Measurements from ENCODE around the gene TNS3.
A peak's percentile ranks its signal among the peaks of the same experiment; 100 is the strongest.

TNS3 gene

DNA sequence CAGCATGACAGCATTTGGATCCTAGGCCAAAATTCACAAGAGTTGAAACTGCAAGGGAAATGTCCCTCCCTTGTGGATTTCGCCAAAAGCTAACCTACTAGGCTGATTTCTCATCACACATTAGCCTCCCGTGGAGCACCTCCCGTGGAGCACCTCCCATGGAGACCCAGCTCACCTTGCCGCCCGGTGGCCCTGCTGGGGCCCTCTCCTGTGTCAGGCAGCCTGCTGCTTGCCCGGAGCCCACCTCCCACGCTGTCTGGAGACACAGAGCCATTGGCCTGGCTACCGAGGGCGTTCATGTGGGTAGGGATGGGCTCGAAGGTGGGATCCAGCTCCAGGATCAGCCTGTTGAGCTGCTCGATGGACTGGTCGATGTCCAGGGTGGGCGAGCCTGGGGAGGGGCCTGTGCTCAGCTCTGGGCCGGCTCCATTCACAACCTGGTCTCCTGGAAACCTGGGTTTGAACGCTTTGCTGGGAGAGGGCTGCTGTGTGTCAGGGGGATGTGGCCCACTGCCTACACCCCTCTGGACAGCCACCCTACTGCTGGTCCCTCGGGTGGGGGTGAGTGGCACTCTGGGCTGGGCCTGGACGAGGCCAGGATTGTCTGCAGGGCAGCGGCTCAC lies 213.6 kb downstream of the TNS3 start:
- DNase-seq (ENCODE audit: low spot score) = no peak

DNA sequence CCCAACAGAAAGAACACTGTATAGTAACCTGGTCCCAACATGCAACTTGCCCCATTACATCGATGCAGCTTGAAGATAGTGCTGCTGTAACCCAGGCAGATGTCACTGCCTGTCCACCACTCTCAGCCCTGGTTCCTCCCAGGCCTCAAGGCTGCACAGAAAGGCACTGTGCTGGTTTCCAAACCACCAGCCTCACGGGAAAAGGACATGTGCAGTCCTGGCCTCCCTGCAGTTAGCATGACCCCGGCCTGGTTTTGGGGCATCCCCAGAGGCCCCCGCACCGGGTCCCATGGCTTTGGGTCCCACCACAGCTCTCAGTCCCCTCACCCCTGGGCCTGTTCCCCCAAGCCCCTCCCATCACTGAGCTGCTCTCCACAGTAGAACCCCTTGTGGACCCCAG lies 214.5 kb downstream of the TNS3 start:
- no peak for DNase-seq (ENCODE audit: low spot score)

- no peak for DNase-seq (ENCODE audit: low spot score)
Observed at GRCh38 chr7:47366960-47367359, 215.0 kb downstream of the TNS3 start.

GRCh38 chr7:47366211-47366610 lies 215.7 kb downstream of the TNS3 start:
- no peak for DNase-seq (ENCODE audit: low spot score)

DNA sequence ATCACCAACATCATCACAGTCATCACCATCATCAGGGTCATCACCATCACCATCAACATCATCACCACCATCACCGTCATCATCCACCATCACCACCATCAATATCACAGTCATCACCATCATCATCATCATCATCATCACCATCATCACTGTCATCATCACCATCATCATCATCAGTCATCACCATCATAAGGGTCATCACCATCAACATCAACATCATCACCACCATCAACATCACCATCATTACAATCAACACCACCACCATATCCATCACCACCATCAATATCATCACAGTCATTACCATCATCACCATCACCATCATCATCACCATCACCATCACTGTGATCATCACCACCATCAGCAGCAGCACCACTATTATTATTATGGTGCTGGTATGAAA lies 218.9 kb downstream of the TNS3 start:
- DNase-seq (ENCODE audit: low spot score) = no peak

DNA sequence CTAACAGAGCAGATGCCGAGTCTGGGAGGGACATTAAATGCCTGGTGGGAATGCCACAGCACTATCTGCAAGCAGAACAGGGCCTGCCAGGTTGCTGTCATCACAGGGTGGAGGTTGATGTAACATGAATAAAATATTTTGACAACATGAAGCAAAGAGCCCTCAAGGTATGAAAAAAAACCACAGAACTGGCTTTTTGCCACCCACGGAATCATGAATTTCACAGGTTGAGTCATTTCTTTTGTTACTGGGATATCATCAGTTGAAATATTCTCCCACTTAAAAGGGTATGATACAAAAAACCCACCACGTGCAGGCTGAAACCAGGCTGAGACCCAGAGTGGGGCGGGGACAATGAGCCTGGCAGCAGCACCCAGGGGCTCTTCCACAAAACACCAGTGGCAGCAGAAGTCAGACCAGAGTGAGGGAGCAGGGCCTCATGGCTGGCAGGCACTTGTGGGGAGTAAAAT lies 220.1 kb downstream of the TNS3 start:
- peak; percentile 96 for DNase-seq (ENCODE audit: low spot score)

GRCh38 chr7:47361236-47361635 lies 220.7 kb downstream of the TNS3 start:
- no peak for DNase-seq (ENCODE audit: low spot score)

GRCh38 chr7:47360301-47360900 lies 221.5 kb downstream of the TNS3 start:
- DNase-seq (ENCODE audit: low spot score) = no peak

DNA sequence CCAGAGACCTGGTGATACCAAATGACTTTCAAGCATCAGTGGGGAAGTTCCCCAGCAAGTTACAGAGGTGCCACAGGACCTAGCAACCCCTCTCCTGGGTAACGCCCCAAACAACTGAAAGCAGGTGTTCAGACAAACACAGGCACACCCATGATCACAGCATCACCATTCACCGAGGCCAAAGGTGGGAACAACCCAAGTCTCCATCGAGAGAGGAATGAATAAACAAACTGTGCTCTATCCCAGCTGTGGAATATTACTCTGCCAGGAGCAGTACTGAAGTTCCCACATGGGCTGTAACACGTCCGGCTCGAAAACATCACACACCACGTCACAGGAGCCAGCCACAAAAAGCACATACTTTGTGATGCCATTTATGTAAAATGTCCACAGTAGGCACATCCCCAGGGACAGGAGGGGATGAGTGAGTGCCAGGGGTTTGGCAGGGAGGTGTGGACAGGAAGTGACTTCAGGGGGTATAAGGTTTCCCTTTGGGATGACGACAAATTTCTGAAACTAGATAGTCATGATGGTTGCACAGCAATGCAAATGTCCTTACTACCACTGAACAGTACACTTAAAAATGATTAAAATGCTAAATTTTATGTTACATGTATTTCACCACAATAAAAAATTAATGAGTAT lies 222.8 kb downstream of the TNS3 start:
- no peak for DNase-seq (ENCODE audit: low spot score)

GRCh38 chr7:47358357-47358756 lies 223.6 kb downstream of the TNS3 start:
- no peak for DNase-seq (ENCODE audit: low spot score)

GRCh38 chr7:47357863-47358262 lies 224.0 kb downstream of the TNS3 start:
- DNase-seq (ENCODE audit: low spot score) = no peak

GRCh38 chr7:47357361-47357760 lies 224.6 kb downstream of the TNS3 start:
- DNase-seq (ENCODE audit: low spot score) = no peak

DNA sequence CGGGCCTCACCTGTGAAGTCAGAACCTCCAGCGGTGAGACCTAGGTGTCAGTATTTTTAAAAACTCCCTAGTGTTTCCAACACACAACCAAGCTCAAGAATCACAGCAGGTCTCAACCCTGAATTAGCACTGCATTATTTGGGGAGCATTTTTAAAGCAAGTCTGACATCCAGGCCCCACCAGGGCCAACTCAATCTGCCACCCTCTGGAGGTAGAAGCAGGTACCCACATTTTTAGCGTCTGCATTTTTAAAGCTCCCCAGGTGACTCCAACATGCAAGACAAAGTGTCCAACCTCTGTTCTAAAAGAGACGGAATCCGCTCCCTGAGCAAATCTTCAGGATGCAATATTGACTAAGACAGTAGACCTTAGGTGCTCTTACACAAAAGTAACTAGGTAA lies 225.7 kb downstream of the TNS3 start:
- no peak for DNase-seq (ENCODE audit: low spot score)

GRCh38 chr7:47355684-47356083 lies 226.2 kb downstream of the TNS3 start:
- no peak for DNase-seq (ENCODE audit: low spot score)

GRCh38 chr7:47354831-47355541 lies 226.9 kb downstream of the TNS3 start:
- DNase-seq (ENCODE audit: low spot score) = peak; percentile 59

DNA sequence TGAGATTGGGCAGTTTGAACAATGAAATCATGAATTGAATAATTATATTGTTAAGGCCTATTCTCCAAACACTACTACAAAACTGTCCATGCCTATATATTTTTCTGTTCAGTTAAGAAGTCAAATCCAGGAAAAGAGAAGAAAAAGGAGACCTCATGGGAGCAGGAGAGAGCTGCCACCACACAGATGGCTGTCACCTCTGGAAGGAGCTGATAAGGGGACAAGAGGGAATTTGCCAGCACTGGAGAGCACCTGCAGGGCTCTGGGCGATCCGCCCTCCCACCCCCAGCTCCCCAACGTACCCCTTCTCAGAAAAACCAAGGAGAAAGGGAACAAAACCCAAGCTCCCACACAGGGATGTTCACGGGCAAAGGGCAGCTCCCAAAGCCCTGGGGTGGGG lies 227.8 kb downstream of the TNS3 start:
- no peak for DNase-seq (ENCODE audit: low spot score)

DNA sequence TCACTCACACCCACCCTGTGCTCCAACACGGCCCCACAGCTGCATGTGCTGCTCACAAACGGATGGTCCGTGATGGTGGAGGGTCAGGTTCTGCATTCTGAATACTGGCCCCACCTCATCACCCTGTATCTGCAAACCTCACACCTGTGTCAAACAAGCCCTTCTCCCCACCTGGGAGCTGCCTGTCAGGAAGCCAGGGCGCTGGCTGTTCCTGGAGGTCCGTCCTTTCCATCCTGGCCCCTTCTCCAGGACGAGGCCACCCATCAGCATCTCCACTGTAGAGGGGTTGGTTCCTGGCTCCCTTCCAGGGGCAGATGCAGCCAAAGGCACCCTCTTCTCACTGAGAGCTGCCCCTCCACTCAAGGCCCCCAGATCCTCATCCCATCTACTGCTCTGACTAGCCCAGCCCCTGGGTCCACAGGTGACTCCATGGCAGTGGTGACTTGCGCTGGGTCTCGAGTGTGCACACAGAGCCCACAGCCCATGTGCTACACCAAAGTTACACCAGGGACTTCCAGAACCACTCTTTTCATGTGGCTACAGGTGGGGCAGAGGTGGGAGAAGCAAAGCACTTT lies 229.4 kb downstream of the TNS3 start:
- no peak for DNase-seq (ENCODE audit: low spot score)

DNA sequence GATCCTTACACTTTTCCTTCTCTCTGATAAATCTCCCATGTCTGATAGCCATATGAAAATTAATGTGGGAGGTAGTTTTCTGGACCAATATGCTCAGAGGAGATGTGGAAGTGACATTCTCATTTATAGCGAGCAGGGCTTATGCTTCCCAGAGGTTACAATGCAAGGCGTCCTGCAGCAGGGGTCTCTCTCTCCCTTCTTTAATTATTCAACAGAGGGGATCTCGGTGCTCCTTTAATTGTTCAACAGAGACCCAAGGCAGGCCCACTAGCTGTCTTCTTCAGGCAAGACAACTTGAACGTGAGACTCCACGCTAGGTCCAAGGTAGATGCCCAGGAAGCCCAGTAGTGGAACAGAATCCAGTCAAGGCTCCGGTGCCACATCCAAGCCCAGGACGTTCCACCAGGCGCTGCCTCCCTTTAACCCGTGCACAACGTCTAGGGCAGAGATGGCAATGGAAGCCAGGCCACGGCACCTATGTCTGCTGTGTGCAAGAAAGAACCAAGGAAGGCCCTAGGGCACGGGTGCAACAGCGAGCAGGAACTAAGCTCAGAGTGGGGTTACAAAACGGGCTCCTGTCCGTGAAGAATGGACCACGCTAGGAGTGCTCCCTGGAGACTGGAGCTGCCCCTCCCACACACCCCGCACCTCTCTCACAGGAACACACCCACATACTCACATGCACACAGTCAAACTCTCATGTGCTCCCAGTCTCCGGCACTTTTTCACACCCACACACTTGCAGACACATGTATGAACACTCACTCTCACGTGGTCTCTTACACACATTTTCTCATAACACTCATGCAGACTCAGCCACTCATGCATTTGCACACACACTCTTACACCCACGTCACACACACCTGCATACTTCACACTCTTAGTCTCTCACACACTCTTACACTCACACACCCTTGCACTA lies 230.4 kb downstream of the TNS3 start:
- DNase-seq (ENCODE audit: low spot score) = no peak

DNA sequence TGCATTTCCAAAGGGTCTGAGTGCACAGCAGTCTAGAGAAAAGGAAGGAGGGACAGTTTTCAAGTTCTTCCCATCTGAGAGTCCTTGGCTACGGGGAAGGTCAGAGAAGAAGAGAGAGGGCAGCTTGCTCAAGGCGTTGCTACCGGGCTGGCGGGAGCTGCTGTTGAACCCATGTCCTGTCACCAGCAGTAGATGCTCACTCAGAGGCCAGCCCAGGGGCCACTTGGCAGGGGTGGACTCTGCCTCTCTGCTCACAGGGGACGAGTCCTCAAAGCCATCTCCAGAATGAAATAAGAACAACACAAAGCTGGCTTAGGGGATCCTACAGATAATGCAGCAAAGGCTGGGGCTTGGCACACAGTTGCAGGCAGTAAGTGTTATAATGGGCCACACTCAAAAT lies 231.5 kb downstream of the TNS3 start:
- no peak for DNase-seq (ENCODE audit: low spot score)

DNA sequence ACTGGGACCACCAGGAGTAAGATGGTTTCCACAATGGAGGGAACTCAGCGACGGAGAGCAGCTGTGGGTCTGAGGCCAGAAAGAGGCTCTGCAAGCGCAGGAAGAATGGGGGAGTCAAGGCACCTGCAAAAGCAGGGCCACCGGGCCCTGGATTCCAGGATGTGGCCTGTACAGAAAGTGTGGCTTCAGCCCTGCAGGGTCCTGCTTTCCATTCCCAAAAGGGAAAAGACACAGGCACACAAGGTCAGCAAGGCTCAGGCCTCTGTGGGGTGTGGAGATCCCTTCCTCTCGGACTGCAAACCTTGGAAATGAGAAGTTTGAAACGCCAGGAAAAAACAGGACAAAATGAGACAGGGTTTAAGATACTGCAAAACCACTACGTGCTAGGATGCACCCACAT lies 232.5 kb downstream of the TNS3 start:
- DNase-seq (ENCODE audit: low spot score) = no peak

- no peak for DNase-seq (ENCODE audit: low spot score)
Observed at GRCh38 chr7:47347816-47348385, 234.0 kb downstream of the TNS3 start.

All from SW480 (cell line).